Eye (tissue), 1 donor: ENCODE measurements around the gene MYEOV.

Experiments
- DNase-seq: peaks from one replicate; pipeline ENCODE4 v3.0.0-alpha.2; 2015

MYEOV gene

GRCh38 chr11:69302447-69303020 lies 8.6 kb downstream of the MYEOV start:
- no peak for DNase-seq

- DNase-seq: no peak
Measured at GRCh38 chr11:69303427-69303826, 9.5 kb downstream of the MYEOV start.

GRCh38 chr11:69304258-69304657 lies 10.3 kb downstream of the MYEOV start:
- no peak for DNase-seq

- DNase-seq: no peak
Measured at GRCh38 chr11:69304686-69305085, 10.7 kb downstream of the MYEOV start.

- no peak for DNase-seq
Measured at GRCh38 chr11:69305885-69306540, 12.1 kb downstream of the MYEOV start.

- no peak for DNase-seq
Measured at GRCh38 chr11:69306821-69307220, 12.9 kb downstream of the MYEOV start.

- no peak for DNase-seq
Measured at GRCh38 chr11:69307421-69307820, 13.5 kb downstream of the MYEOV start.

GRCh38 chr11:69307871-69308431 lies 14.0 kb downstream of the MYEOV start:
- DNase-seq: no peak

GRCh38 chr11:69308491-69308911 lies 14.5 kb downstream of the MYEOV start:
- DNase-seq: no peak

- DNase-seq: no peak
Measured at GRCh38 chr11:69308936-69309615, 15.1 kb downstream of the MYEOV start.

- peak; percentile 56 for DNase-seq
Measured at GRCh38 chr11:69309631-69310280, 15.8 kb downstream of the MYEOV start.

GRCh38 chr11:69310351-69310750 lies 16.4 kb downstream of the MYEOV start:
- DNase-seq: no peak

- DNase-seq: no peak
Measured at GRCh38 chr11:69310934-69311766, 17.2 kb downstream of the MYEOV start.

GRCh38 chr11:69311767-69312385 lies 17.9 kb downstream of the MYEOV start:
- DNase-seq: peak; percentile 56

GRCh38 chr11:69312453-69313404 lies 18.8 kb downstream of the MYEOV start:
- peak; percentile 43 for DNase-seq

GRCh38 chr11:69313992-69314391 lies 20.0 kb downstream of the MYEOV start:
- DNase-seq: no peak

GRCh38 chr11:69314555-69314954 lies 20.6 kb downstream of the MYEOV start:
- no peak for DNase-seq

- no peak for DNase-seq
Measured at GRCh38 chr11:69316956-69317355, 23.0 kb downstream of the MYEOV start.

- no peak for DNase-seq
Measured at GRCh38 chr11:69317401-69318092, 23.6 kb downstream of the MYEOV start.

GRCh38 chr11:69318093-69318420 lies 24.1 kb downstream of the MYEOV start:
- no peak for DNase-seq
